GM12878 (cell line): Measurements from ENCODE around the gene CRYGA. TPM values are rescaled to one million over a fixed set of nuclear protein-coding genes. Genes with fewer than 3 reads are reported as not detected.

Experiments used
- ATAC-seq: fragments of 200-7000 bp; cut with Tn5 transposase; 3 replicates; pipeline ENCODE4 v1.9.1; 2020; ENCODE audit warnings: mild to moderate bottlenecking, moderate library complexity
- BruUV-seq: library from RNA; stranded (reverse); fragments of 400-500 nt; replicated peaks from 2 replicates; lab custom pipeline; 2021; lab: Mats Ljungman, UMichigan
- CTCF ChIA-PET: fragments of 300-600 bp; sonication (Branson Sonifier 250); formaldehyde crosslinking; extraction: SDS; loops from one replicate; lab custom pipeline; 2021; ENCODE audit warnings: inconsistent platforms; lab: Yijun Ruan, JAX
- POLR2A ChIA-PET: fragments of 350-600 bp; formaldehyde crosslinking; extraction: SDS; loops from one replicate; lab custom pipeline; 2021; ENCODE audit warnings: inconsistent platforms; lab: Charles Lee
- RAD21 ChIA-PET: fragments of 300-600 bp; sonication (Branson Sonifier 250); formaldehyde crosslinking; loops from one replicate; lab custom pipeline; 2023; ENCODE audit warnings: antibody characterized with exemption; ENCODE audit not compliant: unreplicated experiment; lab: Charles Lee
- SMC1A ChIA-PET: fragments of 300-600 bp; sonication (Branson Sonifier 250); formaldehyde crosslinking; loops from one replicate; lab custom pipeline; 2023; ENCODE audit not compliant: unreplicated experiment, uncharacterized antibody; lab: Charles Lee
- DNase-seq: peaks from one replicate; pipeline ENCODE4 v3.0.0-alpha.2; 2011; ENCODE audit warnings: low read depth, low spot score
- FAIRE-seq: peaks from 3 replicates; lab custom pipeline; 2011; peaks lifted over from hg19 to GRCh38; lab: Jason Lieb, UNC
- H2AFZ ChIP-seq: 2 replicates; pipeline ENCODE4 v1.6.0; 2011; ENCODE audit warnings: low read depth, low read length, control low read depth; ENCODE audit not compliant: control insufficient read depth
- H3K27ac ChIP-seq: 2 replicates; pipeline ENCODE4 v1.5.1; 2011; ENCODE audit warnings: control low read depth; ENCODE audit not compliant: control insufficient read depth, insufficient read depth
- H3K27me3 ChIP-seq, 2 experiments: replicated peaks in 1 of 2; 2 replicates each; pipeline versions ENCODE4 v1.6.0 to v1.6.1; 2011; ENCODE audit warnings: low read length in 1 of 2; ENCODE audit not compliant: control insufficient read depth in 2 of 2, insufficient read depth in 2 of 2
- H3K36me3 ChIP-seq, 2 experiments: 2 replicates each; pipeline ENCODE4 v1.5.1; 2011; ENCODE audit warnings: low read length in 1 of 2; ENCODE audit not compliant: control insufficient read depth in 2 of 2, insufficient read depth in 2 of 2
- H3K4me1 ChIP-seq: 2 replicates; pipeline ENCODE4 v1.6.1; 2011; ENCODE audit warnings: mild to moderate bottlenecking, low read length, moderate library complexity, mixed read lengths; ENCODE audit not compliant: control insufficient read depth, insufficient read depth
- H3K4me2 ChIP-seq: 2 replicates; pipeline ENCODE4 v1.6.0; 2011; ENCODE audit warnings: control low read depth; ENCODE audit not compliant: control insufficient read depth, insufficient read depth
- H3K4me3 ChIP-seq: fragments of 200-600 bp; sonication (generic); 2 replicates; pipeline ENCODE4 v1.5.1; 2016
- H3K79me2 ChIP-seq: 2 replicates; pipeline ENCODE4 v1.6.0; 2011; ENCODE audit warnings: low read length; ENCODE audit not compliant: control insufficient read depth, insufficient read depth
- H3K9ac ChIP-seq: 2 replicates; pipeline ENCODE4 v1.8.0; 2011; ENCODE audit warnings: low read length, control low read depth, mixed read lengths; ENCODE audit not compliant: control insufficient read depth, insufficient read depth
- H3K9me3 ChIP-seq: replicated peaks from 3 replicates; pipeline ENCODE4 v1.5.1; 2011; ENCODE audit warnings: mild to moderate bottlenecking, low read length; ENCODE audit not compliant: control insufficient read depth, insufficient read depth
- H4K20me1 ChIP-seq: 2 replicates; pipeline ENCODE4 v1.6.0; 2011; ENCODE audit not compliant: control insufficient read depth, insufficient read depth
- ATF3 ChIP-seq: IDR thresholded peaks from 2 replicates; pipeline ENCODE4 v1.6.1; 2011; ENCODE audit warnings: low read depth, mild to moderate bottlenecking, low read length, moderate library complexity, borderline replicate concordance; ENCODE audit errors: extremely low read depth
- BCLAF1 ChIP-seq: fragments of 450-650 bp; IDR thresholded peaks from 2 replicates; pipeline ENCODE4 v1.6.1; 2017; ENCODE audit warnings: antibody characterized with exemption, mild to moderate bottlenecking, moderate library complexity
- ELK1 ChIP-seq: IDR thresholded peaks from 2 replicates; pipeline ENCODE4 v1.6.1; 2012; ENCODE audit warnings: low read depth, low read length, improper control_type of control experiment
- EZH2 ChIP-seq: IDR thresholded peaks from 2 replicates; pipeline ENCODE4 v1.6.1; 2012; ENCODE audit warnings: low read depth, mild to moderate bottlenecking, control low read depth, inconsistent platforms, low read length, borderline replicate concordance; ENCODE audit not compliant: control insufficient read depth
- FOS ChIP-seq: IDR thresholded peaks from 3 replicates; pipeline ENCODE4 v1.6.1; 2011; ENCODE audit warnings: borderline replicate concordance; ENCODE audit not compliant: insufficient read length; ENCODE audit errors: extremely low read depth
- MEF2A ChIP-seq: IDR thresholded peaks from 2 replicates; pipeline ENCODE4 v1.6.1; 2011; ENCODE audit warnings: low read depth, mild to moderate bottlenecking, low read length, moderate library complexity; ENCODE audit not compliant: insufficient read depth
- PRDM15 ChIP-seq: fragments of 450-650 bp; formaldehyde crosslinking; IDR thresholded peaks from 2 replicates; pipeline ENCODE4 v1.4.0; 2020; ENCODE audit warnings: mild to moderate bottlenecking, moderate library complexity
- RAD51 ChIP-seq: fragments of 450-650 bp; IDR thresholded peaks from 2 replicates; pipeline ENCODE4 v1.6.1; 2016; ENCODE audit warnings: moderate library complexity, mild to moderate bottlenecking, inconsistent platforms
- RB1 ChIP-seq: fragments of 450-650 bp; formaldehyde crosslinking; IDR thresholded peaks from 2 replicates; pipeline ENCODE4 v1.6.1; 2017; ENCODE audit warnings: mild to moderate bottlenecking, borderline replicate concordance
- RUNX3 ChIP-seq: IDR thresholded peaks from 2 replicates; pipeline ENCODE4 v1.6.1; 2012; ENCODE audit warnings: low read length, inconsistent platforms
- SRF ChIP-seq, 2 experiments: IDR thresholded peaks; 2 replicates each; pipeline ENCODE4 v1.6.1; 2011; ENCODE audit warnings: low read depth in 2 of 2, low read length in 2 of 2, mild to moderate bottlenecking in 1 of 2, moderate library complexity in 1 of 2
- ZBTB4 ChIP-seq: fragments of 450-650 bp; formaldehyde crosslinking; IDR thresholded peaks from 2 replicates; pipeline ENCODE4 v1.4.0; 2022; ENCODE audit warnings: mild to moderate bottlenecking, moderate library complexity
- WGBS: methylation state at CpG from one replicate; pipeline ENCODE4 v1.1.6; 2016; ENCODE audit warnings: low lambda C conversion rate; ENCODE audit not compliant: insufficient replicate concordance, insufficient coverage; ENCODE audit errors: missing lambda C conversion rate; 5-methylcytosine and 5-hydroxymethylcytosine counted together
- in situ Hi-C: fragments of 300-500 bp; cut with MboI; formaldehyde crosslinking; loops from 9 replicates; pipeline ENCODE4 v1.14.3; 2018; ENCODE audit warnings: mixed read lengths
- intact Hi-C: fragments of 100-400 bp; cut with micrococcal nuclease; formaldehyde crosslinking; loops from one replicate; pipeline ENCODE4 v1.14.2; 2022; ENCODE audit not compliant: unreplicated experiment
- polyA plus RNA-seq, 11 experiments: library from polyadenylated mRNA; depleted of rRNA in 4 of 11; unstranded in 6 of 11; stranded (reverse) in 5 of 11; fragments of >200 nt; fragmentation: Nextera tagmentation in 4 of 11; fragmentation: Illumina TruSeq in 1 of 11; extraction: Ambion mirVana in 4 of 11; extraction: Trizol in 1 of 11; gene quantifications; 1 replicate in 1 of 11; 2 replicates in 10 of 11; pipeline versions ENCODE4 v1.2.1 to v1.2.3, GENCODE V29; 2011 to 2016; ENCODE audit warnings: inconsistent platforms in 2 of 11, missing spikeins in 2 of 11, low read depth in 1 of 11
- total RNA-seq, 4 experiments: library from RNA; depleted of rRNA in 3 of 4; stranded (reverse); fragments of >200 nt in 3 of 4; fragmentation: Illumina TruSeq in 1 of 4; extraction: Trizol in 1 of 4; gene quantifications; 2 replicates each; pipeline versions ENCODE4 v1.2.1 to v1.2.3, GENCODE V29; 2013 to 2021

CRYGA gene
- total and polyA plus RNA-seq, 10 of the 15 experiments (the other 5 are each of a cell fraction or from before 2014, with no cell fraction given) = not detected

GRCh38 chr2:208125251-208125650, 38.1 kb downstream of the CRYGA start:
- 42% methylated on average over 4 of the region's 4 CpGs for WGBS
- no TSS peak for BruUV-seq
- Histone ChIP-seq H3K4me3 (no peak overlapping the region), H3K4me2 (no peak overlapping the region), H3K9me3 (no peaks in the 10 kb centered on the region; the same call in 2 of the 3 replicates), H3K27me3 (peaks cover 0 to 7% of the 10 kb centered on the region in 2 experiments; a peak in 1 of 4 replicates), H3K4me1 (no peaks in the 10 kb centered on the region), H4K20me1 (no peaks in the 10 kb centered on the region; the same call in 1 of the 2 replicates), H2AFZ (no peak overlapping the region), H3K79me2 (no peaks in the 10 kb centered on the region), H3K36me3 (no peaks in the 10 kb centered on the region), H3K27ac (no peak overlapping the region), H3K9ac (no peak overlapping the region)
- no peak for DNase-seq
- in situ Hi-C loops (no loop called here), intact Hi-C loops (no loop called here)
- FAIRE-seq = no peak
- POLR2A ChIA-PET = no interaction called here
- CTCF ChIA-PET = interaction anchor here (0.7 kb wide), 1 partner anchor 1485 kb away, joined by 3 read pairs; no protein-coding TSS in a partner anchor
- SMC1A ChIA-PET = interaction anchor here (0.7 kb wide), 1 partner anchor 10 kb away, joined by 3 read pairs; no protein-coding TSS in a partner anchor
- RAD21 ChIA-PET = no interaction called here
- TF ChIP-seq SRF (IDR thresholded peaks at IDR 0.05; ENCODE audit: low read depth in 2 of 2, low read length in 2 of 2) (no peak), EZH2 (no peak), MEF2A (no peak), ELK1 (no peak), RUNX3 (no peak), ATF3 (no peak), BCLAF1 (no peak), RAD51 (no peak), RB1 (no peak), PRDM15 (CRISPR knock-in tag) (no peak), ZBTB4 (CRISPR knock-in tag) (no peak), FOS (no peak)
- ATAC-seq = no peak
